Astrocyte of the cerebellum (primary cell): ENCODE results near the gene PAM16.

Experiments
- DNase-seq: peaks from one replicate; pipeline ENCODE4 v3.0.0-alpha.2; 2011; ENCODE audit warnings: low read depth
- H3K4me3 ChIP-seq: 2 replicates; pipeline ENCODE4 v1.5.1; 2011; ENCODE audit warnings: mild to moderate bottlenecking, low read depth, low read length, moderate library complexity
- in situ Hi-C: cut with HindIII; loops from 2 replicates; pipeline ENCODE4 v1.10.0; 2017; ENCODE audit warnings: low sequenced_read_pairs
- TF ChIP-seq, protein P1 (sequence below): IDR thresholded peaks from 2 replicates; pipeline ENCODE4 v1.5.1; 2012; ENCODE audit warnings: low read length, low read depth, moderate library complexity, mild to moderate bottlenecking; ENCODE audit errors: missing control alignments

Gene PAM16

DNA sequence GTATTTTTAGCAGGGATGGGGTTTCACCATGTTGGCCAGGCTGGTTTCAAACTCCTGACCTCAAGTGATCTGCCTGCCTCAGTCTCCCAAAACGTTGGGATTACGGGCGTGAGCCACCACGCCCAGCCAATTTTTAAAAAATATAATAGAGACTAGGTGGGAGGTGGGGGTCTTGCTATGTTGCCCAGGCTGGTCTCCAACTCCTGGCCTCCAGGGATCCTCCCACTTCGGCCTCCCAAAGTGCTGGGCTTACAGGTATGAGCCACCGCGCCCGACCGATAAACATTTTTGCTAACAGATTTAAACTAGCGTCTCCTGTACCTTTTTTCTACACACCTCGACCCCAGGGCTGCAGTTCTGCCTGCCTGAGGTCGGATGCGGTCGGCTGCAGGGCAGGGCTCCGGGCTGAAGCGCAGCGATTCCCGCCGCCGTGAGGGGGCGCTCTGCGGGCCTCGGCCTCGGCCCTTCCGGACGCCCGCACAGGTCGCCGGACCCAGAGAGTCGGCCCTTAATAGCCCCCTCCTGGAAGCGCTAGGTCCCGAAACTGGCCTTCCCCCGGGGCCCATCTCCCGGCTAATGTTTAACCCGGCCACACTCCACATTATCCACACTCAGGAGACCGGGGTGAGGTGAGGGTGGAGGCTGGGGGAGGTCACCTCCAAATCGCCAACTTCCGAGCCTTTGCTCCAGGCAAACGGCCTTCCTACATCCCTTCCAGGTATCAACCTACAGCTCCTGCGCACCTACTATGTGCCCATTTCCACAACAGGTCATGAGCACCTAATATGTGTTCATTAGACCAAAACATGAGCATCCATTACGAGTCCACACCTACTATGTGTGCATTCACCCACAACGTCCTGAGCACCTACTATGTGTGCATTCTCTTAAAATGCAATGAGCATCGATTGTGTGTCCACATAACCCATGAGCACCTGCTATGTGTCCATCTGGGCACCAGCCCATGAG, 37.3 kb downstream of the PAM16 start:
- in situ Hi-C loops, result no loop called here
- no peak for DNase-seq
- no peak overlapping the region for H3K4me3 ChIP-seq
- TF ChIP-seq, protein P1, sequence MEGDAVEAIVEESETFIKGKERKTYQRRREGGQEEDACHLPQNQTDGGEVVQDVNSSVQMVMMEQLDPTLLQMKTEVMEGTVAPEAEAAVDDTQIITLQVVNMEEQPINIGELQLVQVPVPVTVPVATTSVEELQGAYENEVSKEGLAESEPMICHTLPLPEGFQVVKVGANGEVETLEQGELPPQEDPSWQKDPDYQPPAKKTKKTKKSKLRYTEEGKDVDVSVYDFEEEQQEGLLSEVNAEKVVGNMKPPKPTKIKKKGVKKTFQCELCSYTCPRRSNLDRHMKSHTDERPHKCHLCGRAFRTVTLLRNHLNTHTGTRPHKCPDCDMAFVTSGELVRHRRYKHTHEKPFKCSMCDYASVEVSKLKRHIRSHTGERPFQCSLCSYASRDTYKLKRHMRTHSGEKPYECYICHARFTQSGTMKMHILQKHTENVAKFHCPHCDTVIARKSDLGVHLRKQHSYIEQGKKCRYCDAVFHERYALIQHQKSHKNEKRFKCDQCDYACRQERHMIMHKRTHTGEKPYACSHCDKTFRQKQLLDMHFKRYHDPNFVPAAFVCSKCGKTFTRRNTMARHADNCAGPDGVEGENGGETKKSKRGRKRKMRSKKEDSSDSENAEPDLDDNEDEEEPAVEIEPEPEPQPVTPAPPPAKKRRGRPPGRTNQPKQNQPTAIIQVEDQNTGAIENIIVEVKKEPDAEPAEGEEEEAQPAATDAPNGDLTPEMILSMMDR, result peak; percentile 71

GRCh38 chr16:4309833-4310266, 41.3 kb downstream of the PAM16 start:
- no peak overlapping the region for H3K4me3 ChIP-seq
- TF ChIP-seq, protein P1, result peak; percentile 76
- peak; percentile 58 for DNase-seq
- in situ Hi-C loops, result no loop called here

DNA sequence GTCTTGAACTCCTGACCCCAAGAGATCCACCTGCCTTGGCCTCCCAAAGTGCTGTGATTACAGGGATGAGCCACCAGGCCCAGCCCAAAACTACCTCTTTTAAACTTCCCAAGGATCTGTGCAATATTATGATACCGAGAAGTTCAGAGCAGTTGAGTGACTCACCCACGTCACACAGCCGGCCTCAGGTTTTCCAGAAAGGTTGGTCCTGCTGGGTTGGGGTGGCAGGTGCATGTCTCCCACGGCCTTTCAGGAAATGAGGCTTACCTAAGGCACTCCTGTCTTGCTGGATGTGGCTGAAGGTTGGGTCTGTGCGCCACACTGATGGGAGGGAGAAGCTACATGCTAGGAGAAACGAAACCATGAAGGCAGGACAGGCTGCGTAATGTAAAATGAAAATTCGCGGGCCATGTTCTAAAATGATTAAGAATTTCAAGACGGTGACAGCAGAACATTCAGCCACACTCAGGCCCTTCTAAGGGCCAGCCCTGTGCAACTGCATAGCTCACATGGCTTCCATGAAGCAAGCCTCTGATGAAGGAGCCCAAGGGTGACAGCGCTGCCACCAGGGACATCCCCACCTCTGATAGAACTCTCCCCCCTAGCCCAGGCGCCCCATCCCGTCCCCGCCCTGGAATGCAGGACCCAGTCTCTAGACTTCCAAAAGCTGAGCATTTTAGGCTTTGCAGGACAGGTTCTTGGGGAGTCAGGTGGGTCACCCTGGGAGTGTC, 41.9 kb downstream of the PAM16 start:
- no peak for DNase-seq
- in situ Hi-C loops, result no loop called here
- H3K4me3 ChIP-seq, result no peak overlapping the region
- TF ChIP-seq, protein P1, result no peak

- peak; percentile 62 for DNase-seq
Observed at GRCh38 chr16:4307215-4308037, 43.7 kb downstream of the PAM16 start.

DNA sequence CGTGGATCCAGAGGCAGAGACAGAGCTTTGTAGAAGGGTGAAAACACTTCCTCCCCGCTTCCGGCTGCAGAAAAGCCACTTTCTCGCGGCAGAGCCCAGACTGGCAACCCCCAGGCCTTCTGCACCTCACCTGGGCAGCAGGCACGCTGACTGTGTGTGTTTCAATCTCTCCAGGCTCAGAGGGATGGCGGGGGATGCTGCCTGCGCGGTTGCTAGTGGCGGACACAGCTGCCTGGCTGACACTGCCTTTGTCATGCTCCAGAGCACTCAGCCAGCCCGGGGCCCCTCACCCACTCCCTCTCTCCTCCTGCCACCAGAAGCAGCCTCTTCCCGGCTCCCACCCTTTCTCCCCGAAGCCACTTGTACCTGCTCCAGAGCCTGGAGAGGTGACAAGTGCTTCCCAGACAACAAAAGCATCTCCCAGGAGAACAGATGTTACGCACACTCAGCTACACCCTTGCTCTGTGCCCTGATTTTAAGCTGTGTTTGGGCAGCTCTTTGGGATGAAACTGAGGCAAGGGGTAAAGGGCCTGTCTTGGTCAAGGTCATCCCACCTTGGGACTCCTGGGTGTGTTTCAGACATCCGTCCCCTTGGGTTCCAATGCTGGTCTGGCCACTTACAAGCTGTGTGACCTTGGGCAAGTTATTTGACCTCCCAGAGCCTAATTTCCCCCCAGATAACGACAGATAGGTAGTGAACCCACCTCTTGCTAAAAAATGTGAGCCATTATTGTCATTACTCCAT, 44.5 kb downstream of the PAM16 start:
- in situ Hi-C loops, result no loop called here
- no peak for DNase-seq
- peak overlapping the region; percentile 41 for H3K4me3 ChIP-seq
- TF ChIP-seq, protein P1, result no peak

More at GRCh38 chr16:4307215-4308037, 43.7 kb downstream of the PAM16 start:
- peak overlapping the region; percentile 41 for H3K4me3 ChIP-seq
- TF ChIP-seq, protein P1, result no peak
- in situ Hi-C loops, result no loop called here
